HuH-7.5 (cell line): ENCODE data around the gene SDK1.
"Not testable (repeated sequence)": the region's sequence is repeated elsewhere in the genome, so short reads cannot be mapped to it uniquely, and the experiment has no call there.

Source experiments
- DNase-seq: peaks from one replicate; pipeline ENCODE4 v3.0.0; 2011; ENCODE audit warnings: low spot score

The SDK1 gene

GRCh38 chr7:3955751-3956696 is 655.0 kb downstream of the SDK1 start:
- no peak for DNase-seq

GRCh38 chr7:3956949-3957348 is 655.9 kb downstream of the SDK1 start:
- DNase-seq = no peak

DNA sequence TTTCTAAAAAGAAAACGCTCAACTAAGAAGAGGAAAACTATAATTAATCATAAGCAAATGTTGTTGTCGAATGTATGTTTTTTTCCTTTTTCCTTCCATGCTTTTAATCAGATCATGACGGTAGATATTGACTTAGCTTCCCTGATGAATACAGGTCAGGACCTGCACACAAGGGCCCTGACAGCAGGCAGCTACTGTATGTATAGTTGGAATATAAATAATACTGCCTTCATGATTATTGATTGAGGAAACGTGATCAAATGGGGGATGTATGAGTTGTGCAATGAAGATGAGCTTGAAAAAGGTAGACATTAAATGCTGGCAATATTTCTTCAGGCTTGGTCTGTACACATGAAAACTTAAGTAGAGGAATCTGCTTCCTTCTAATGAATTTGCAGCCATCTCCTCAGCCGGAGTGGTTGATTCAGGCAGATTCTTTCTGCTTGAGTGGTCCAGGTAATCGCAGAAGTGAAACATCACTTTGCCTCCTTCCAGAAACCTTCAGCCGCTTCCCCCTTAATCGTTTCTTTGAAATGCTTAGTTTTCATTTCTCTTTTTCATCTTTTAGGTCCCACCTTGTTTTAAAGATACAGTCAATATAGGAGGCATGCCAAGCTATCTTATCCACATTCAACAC is 656.5 kb downstream of the SDK1 start:
- no peak for DNase-seq

- no peak for DNase-seq
Observed at GRCh38 chr7:3958109-3958483, 657.0 kb downstream of the SDK1 start.

- DNase-seq = no peak
Observed at GRCh38 chr7:3959364-3959763, 658.3 kb downstream of the SDK1 start.

GRCh38 chr7:3960050-3960763 is 659.2 kb downstream of the SDK1 start:
- no peak for DNase-seq

DNA sequence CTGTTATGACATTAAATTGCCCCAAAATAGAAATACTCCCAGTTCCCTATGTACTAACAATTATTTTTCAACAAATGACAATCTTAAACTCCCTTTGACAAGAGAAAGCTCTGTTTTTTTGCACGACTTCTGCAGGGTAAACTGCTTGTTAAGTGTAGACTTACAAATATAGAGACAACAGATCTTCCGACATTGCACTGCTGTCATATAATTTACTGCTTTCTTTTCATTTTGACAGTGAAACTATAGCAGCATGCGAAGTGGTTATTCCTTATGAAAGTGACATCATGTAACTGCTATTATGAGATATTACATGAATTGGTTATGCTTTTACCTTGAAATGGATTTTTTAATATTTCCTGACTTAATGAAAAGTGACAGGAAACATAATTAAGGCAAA is 659.9 kb downstream of the SDK1 start:
- no peak for DNase-seq

DNA sequence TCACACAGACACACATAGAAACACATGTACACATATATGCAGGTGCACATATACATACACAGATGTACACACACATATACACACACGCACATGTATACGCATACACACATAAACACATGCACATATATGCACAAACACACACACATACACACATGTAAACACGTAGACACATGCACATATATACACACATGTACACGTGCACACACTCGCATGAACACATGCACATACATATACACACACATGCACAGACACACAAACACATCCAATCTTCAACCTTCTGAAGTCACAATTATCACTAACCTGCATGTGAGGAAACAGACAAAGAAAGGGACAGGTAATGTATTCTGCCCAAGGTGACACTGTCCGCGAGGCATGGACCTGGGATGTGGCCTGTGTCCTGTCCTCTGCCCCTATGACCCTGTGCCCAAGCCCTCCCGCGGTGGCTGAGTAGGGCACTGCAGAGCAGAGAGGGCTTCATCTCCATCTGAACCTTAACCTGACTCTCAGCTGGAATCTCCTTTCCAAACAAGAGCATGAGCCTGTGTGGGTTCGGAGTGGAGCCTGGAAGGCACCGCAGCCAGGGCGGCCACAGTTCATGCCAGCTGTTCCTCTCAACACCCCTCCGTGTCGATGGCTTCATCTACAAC is 660.9 kb downstream of the SDK1 start:
- DNase-seq = no peak

DNA sequence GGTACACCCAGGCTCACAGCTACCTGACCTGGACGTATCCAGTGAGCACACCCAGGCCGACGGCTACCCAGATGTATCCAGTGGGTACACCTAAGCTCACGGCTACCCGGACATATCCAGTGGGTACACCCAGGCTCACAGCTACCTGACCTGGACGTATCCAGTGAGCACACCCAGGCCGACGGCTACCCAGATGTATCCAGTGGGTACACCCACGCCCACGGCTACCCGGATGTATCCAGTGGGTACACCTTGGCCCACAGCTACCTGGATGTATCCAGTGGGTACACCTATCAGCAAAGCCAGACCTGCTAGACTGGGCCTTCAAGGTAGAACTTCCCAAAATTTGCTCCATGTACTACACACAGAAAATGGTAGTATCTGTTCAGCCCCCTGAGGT is 662.7 kb downstream of the SDK1 start:
- DNase-seq = not testable (repeated sequence)

DNA sequence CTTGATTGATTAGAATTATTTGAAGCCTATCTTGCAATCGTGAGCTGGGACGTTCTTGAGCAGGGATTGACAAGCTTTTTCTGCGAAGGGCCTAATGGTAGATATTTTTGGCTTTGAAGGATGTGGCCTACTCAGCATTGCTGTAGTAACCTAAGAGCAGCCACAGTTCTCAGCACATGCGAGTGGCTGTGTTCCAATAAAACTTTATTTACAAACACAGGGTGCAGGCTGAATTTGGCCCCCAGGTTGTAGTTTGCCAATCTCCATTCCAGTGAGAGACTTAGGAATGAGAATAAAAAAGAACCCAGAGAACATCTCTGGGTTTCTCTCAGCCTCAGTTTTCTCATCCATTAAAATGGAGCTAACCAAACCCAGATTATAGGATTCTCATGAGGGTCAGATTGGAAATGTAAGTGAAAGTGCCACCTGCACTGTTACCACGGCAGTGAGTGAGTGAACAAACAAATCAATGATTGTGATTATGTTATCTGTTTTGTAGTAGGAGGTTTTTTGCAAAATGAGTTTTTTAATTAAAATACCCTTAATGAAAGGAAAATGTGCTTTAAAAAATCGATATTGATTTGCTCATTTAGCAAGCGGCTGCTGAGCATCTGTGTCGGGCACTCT is 664.0 kb downstream of the SDK1 start:
- DNase-seq = no peak

- DNase-seq = no peak
Observed at GRCh38 chr7:3965794-3966395, 664.8 kb downstream of the SDK1 start.

DNA sequence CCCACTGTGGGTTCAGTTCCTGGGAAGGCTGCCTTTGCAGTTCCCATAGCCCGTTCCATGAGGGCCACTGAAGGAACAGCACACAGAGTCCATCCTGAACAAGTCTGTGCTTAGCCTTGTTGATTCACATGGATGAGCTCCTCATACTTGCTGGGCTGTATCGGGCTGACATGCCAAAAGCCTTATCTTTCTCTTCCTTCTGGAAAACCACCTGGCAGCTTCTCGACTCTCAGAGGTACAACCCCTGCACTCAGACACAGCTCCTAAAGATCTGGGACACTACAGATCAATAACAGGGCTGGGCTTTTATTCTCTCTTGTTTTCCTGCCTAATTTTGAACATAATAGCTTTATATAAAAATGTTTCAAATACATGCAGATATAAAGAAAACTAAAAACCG is 667.2 kb downstream of the SDK1 start:
- no peak for DNase-seq

- no peak for DNase-seq
Observed at GRCh38 chr7:3969286-3969685, 668.2 kb downstream of the SDK1 start.

GRCh38 chr7:3971323-3971722 is 670.3 kb downstream of the SDK1 start:
- no peak for DNase-seq

DNA sequence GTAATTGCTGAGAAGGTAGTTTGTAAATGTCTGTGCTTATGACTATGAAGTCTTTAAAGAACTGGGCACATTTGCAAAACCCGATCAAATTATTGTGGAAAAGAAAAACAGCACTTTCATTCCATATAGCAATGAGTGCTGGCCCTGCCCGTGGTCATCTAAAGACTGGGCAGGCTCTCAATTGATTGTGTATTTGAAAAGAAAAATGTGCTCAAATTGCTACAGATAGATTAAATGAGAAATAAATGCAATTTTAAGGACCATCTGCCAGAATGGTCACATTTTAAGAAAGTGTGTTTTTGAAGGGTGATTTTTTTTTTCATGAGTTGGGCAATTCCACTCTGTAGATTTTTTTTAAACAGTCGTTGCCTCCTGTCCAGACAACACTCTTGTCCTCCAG is 672.2 kb downstream of the SDK1 start:
- no peak for DNase-seq

DNA sequence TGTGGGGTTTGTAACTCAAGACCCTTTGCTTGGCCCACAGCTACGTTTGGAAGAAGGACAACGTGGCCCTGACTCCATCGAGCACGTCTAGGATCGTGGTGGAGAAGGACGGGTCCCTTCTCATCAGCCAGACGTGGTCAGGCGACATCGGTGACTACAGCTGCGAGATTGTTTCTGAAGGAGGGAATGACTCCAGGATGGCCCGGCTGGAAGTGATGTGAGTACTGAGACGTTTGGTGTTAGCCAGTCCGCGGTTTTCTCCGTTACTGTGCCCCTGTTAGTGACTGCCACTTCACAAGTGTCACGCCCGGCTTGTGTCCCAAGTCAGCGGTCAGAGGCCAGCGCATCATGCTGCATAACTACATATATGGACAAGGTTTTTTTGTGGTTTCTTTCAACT is 673.3 kb downstream of the SDK1 start:
- DNase-seq = no peak

- no peak for DNase-seq
Observed at GRCh38 chr7:3975371-3975770, 674.3 kb downstream of the SDK1 start.

- DNase-seq = no peak
Observed at GRCh38 chr7:3977391-3977790, 676.3 kb downstream of the SDK1 start.

DNA sequence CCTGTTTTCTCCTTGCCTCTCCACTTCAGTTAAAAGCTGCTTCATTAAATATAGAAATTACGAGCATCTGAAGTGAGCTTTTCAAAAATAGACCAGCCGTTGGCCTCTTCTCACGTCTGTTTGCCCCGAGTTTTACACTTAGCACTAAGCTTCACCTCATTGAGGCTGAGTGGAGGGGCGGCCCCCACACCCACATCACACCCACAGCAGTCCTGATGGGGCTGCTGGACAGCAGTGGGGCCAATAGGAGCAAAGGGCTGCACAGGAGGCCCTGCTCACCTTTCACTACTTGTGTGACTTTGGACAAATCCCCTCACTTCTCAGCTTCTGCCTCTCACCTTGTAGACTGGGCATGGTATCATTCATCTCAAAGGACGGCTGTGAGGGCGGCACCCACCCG is 677.8 kb downstream of the SDK1 start:
- no peak for DNase-seq

DNA sequence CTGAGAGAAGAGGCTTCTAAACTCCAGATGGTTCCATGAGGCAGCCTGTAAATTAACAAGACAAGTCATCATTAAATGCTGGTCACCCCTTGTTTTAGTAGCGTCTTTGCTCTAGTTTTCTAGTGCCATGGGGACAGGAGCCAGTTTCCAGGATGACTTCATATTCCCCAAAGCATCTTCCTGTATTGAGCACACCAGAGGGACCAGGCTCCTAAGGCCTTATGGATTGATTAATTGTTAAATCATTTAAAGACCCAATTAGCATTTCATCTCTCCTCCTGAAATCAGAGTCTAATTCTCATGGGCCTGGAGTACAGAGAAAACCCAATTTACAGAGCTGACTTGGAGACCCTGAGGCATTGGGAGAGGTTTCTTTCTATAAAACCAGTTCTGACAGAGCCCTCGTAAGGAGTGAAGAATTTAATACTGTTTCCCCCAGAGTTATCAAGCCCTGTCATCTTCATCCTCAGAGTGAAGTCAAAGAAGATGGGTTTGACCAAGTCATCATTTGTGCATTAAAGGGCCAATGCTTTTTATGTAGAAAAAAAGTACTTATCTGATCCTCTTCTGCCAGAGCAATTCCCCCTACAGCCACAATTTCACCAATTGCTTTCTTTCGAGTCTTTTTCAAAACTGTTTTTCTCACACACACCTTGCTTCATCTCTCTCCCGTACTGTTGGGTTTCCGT is 678.7 kb downstream of the SDK1 start:
- no peak for DNase-seq

GRCh38 chr7:3980300-3980643 is 679.2 kb downstream of the SDK1 start:
- DNase-seq = no peak
